OCI-LY3 (cell line): ENCODE measurements around the gene RNF166.

Experiments used
- CTCF ChIP-seq: fragments of 200-600, 300-600 bp; sonication (generic); IDR thresholded peaks from 2 replicates; pipeline ENCODE4 v1.5.1; 2014; ENCODE audit warnings: antibody characterized with exemption, low read length, low read depth
- EZH2phosphoT487 ChIP-seq: fragments of 200-600 bp; shearing (Covaris generic); IDR thresholded peaks from 2 replicates; pipeline ENCODE4 v1.6.1; 2018; ENCODE audit warnings: antibody characterized with exemption, mixed run types, low read depth

- TF ChIP-seq CTCF (no peak), EZH2phosphoT487 (no peak)
Measured at GRCh38 chr16:88665148-88665547, 41.1 kb downstream of the RNF166 start.
